KMS-11 (cell line): ENCODE data around the gene SOCS3.

Experiments
- H2AFZ ChIP-seq: fragments of 200-600 bp; sonication (generic); 2 replicates; pipeline ENCODE4 v1.6.1; 2016; ENCODE audit warnings: antibody characterized with exemption, mixed run types, low read depth
- H3K27ac ChIP-seq: fragments of 200-600 bp; sonication (generic); 2 replicates; pipeline ENCODE4 v1.6.1; 2016; ENCODE audit warnings: mild to moderate bottlenecking, mixed run types
- H3K27me3 ChIP-seq: fragments of 200-600 bp; sonication (generic); 2 replicates; pipeline ENCODE4 v1.6.1; 2017; ENCODE audit warnings: mild to moderate bottlenecking, low read depth, mixed run types, moderate library complexity; ENCODE audit not compliant: insufficient read depth
- H3K36me3 ChIP-seq: fragments of 200-600 bp; sonication (generic); 2 replicates; pipeline ENCODE4 v1.6.1; 2017; ENCODE audit warnings: mild to moderate bottlenecking, mixed run types; ENCODE audit not compliant: insufficient read depth
- H3K4me1 ChIP-seq: fragments of 200-600 bp; sonication (generic); 2 replicates; pipeline ENCODE4 v1.6.1; 2016; ENCODE audit warnings: mild to moderate bottlenecking, low read depth, mixed run types; ENCODE audit not compliant: poor library complexity, severe bottlenecking
- H3K4me2 ChIP-seq: fragments of 200-600 bp; sonication (generic); 2 replicates; pipeline ENCODE4 v1.7.0; 2016; ENCODE audit warnings: mild to moderate bottlenecking, mixed run types
- H3K4me3 ChIP-seq: fragments of 200-600 bp; sonication (generic); IDR thresholded peaks from 2 replicates; pipeline ENCODE4 v1.6.1; 2017; ENCODE audit warnings: low read depth, low read length, mixed read lengths; ENCODE audit not compliant: insufficient read depth
- H3K79me2 ChIP-seq: fragments of 200-600 bp; sonication (generic); 2 replicates; pipeline ENCODE4 v1.6.1; 2016; ENCODE audit warnings: low read depth, mixed run types; ENCODE audit not compliant: insufficient read depth
- H3K9ac ChIP-seq: fragments of 200-600 bp; sonication (generic); 2 replicates; pipeline ENCODE4 v1.6.1; 2016; ENCODE audit warnings: mild to moderate bottlenecking, mixed run types
- H4K20me1 ChIP-seq: fragments of 200-600 bp; sonication (generic); 2 replicates; pipeline ENCODE4 v1.6.1; 2016; ENCODE audit warnings: mild to moderate bottlenecking, mixed run types; ENCODE audit not compliant: insufficient read depth
- CTCF ChIP-seq: fragments of 200-600 bp; sonication (generic); conservative IDR thresholded peaks from 2 replicates; pipeline ENCODE4 v1.6.1; 2017; ENCODE audit warnings: low read depth, mild to moderate bottlenecking, antibody characterized with exemption, low read length, moderate library complexity, mixed read lengths

SOCS3 gene

DNA sequence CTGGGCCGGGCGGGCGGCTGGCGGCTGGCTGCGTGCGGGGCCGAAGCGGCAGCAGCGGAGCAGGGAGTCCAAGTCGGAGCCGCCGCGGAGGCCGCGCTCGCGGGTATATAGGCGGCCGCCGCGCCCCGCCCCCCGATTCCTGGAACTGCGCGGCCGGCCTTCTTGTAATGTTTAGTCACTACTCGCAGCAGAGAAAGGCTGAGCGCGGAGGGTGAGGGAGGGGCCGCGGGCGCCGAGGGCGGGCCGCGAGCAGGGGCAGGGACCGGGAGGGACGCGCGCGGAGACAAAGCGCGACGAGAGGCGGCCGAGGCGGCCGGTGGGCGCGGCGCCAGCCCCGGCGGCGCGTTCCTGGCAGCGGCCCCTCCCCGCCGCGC lies at the start of gene SOCS3:
Gene SOCS3, minus strand, starts transcription at position 81 of the 374 bp plus-strand sequence. CDS start 982 bp downstream, outside the sequence.
- no peaks in the 10 kb centered on the region for H4K20me1 ChIP-seq
- peak within 1 kb of the TSS; percentile 72 for H3K27ac ChIP-seq
- H3K27me3 ChIP-seq = peaks cover 6% of the 10 kb centered on the region; the same call in 1 of the 2 replicates
- peaks cover 18% of the 10 kb centered on the region; the same call in 1 of the 2 replicates for H3K79me2 ChIP-seq
- H3K36me3 ChIP-seq = no peaks in the 10 kb centered on the region
- H3K4me3 ChIP-seq = no peak within 1 kb of the TSS
- peaks cover 36% of the 10 kb centered on the region for H3K4me1 ChIP-seq
- no peak for TF ChIP-seq CTCF
- H2AFZ ChIP-seq = peak within 1 kb of the TSS; percentile 92
- peak within 1 kb of the TSS; percentile 98 for H3K4me2 ChIP-seq
- H3K9ac ChIP-seq = peak within 1 kb of the TSS; percentile 75

- no peak overlapping the region for H3K9ac ChIP-seq
- H3K79me2 ChIP-seq = no peaks in the 10 kb centered on the region; the same call in 1 of the 2 replicates
- no peaks in the 10 kb centered on the region for H3K4me1 ChIP-seq
- TF ChIP-seq CTCF = no peak
- no peaks in the 10 kb centered on the region; the same call in 1 of the 2 replicates for H3K36me3 ChIP-seq
- no peaks in the 10 kb centered on the region; the same call in 1 of the 2 replicates for H4K20me1 ChIP-seq
- H3K4me3 ChIP-seq = no peak overlapping the region
- H3K4me2 ChIP-seq = no peak overlapping the region
- no peak overlapping the region for H2AFZ ChIP-seq
- no peaks in the 10 kb centered on the region for H3K27me3 ChIP-seq
- no peak overlapping the region for H3K27ac ChIP-seq
Observed at GRCh38 chr17:78409191-78409928, 49.5 kb upstream of the SOCS3 start.

GRCh38 chr17:78408476-78409050 lies 48.7 kb upstream of the SOCS3 start:
- Histone ChIP-seq H3K9ac (no peak overlapping the region), H2AFZ (no peak overlapping the region), H4K20me1 (no peaks in the 10 kb centered on the region; the same call in 1 of the 2 replicates), H3K27me3 (no peaks in the 10 kb centered on the region), H3K27ac (no peak overlapping the region), H3K4me2 (no peak overlapping the region), H3K4me3 (no peak overlapping the region), H3K4me1 (no peaks in the 10 kb centered on the region), H3K36me3 (no peaks in the 10 kb centered on the region; the same call in 1 of the 2 replicates), H3K79me2 (no peaks in the 10 kb centered on the region; the same call in 1 of the 2 replicates)
- no peak for TF ChIP-seq CTCF

- Histone ChIP-seq H3K79me2 (no peaks in the 10 kb centered on the region; the same call in 1 of the 2 replicates), H2AFZ (no peak overlapping the region), H3K9ac (no peak overlapping the region), H4K20me1 (no peaks in the 10 kb centered on the region; the same call in 1 of the 2 replicates), H3K4me2 (no peak overlapping the region), H3K36me3 (peaks cover 4% of the 10 kb centered on the region; the same call in 1 of the 2 replicates), H3K27ac (no peak overlapping the region), H3K4me3 (no peak overlapping the region), H3K27me3 (no peaks in the 10 kb centered on the region), H3K4me1 (no peaks in the 10 kb centered on the region)
- TF ChIP-seq CTCF = no peak
Observed at GRCh38 chr17:78407387-78408000, 47.6 kb upstream of the SOCS3 start.
